GM13976 (cell line): ENCODE data around the gene DDR1.

Source experiments
- DNase-seq: peaks from one replicate; pipeline ENCODE4 v3.0.0; 2012; ENCODE audit warnings: low spot score
- CTCF ChIP-seq: IDR thresholded peaks from 2 replicates; pipeline ENCODE4 v1.5.1; 2012; ENCODE audit warnings: borderline replicate concordance, mild to moderate bottlenecking; ENCODE audit not compliant: insufficient read depth; ENCODE audit errors: extremely low read depth, missing control alignments, control extremely low read depth
- in situ Hi-C: fragments of 300-500 bp; cut with MboI; formaldehyde crosslinking; loops from one replicate; pipeline ENCODE4 v1.12.0; 2022; ENCODE audit warnings: low sequenced_read_pairs, mixed read lengths, inconsistent platforms; ENCODE audit not compliant: unreplicated experiment

DDR1 gene

DNA sequence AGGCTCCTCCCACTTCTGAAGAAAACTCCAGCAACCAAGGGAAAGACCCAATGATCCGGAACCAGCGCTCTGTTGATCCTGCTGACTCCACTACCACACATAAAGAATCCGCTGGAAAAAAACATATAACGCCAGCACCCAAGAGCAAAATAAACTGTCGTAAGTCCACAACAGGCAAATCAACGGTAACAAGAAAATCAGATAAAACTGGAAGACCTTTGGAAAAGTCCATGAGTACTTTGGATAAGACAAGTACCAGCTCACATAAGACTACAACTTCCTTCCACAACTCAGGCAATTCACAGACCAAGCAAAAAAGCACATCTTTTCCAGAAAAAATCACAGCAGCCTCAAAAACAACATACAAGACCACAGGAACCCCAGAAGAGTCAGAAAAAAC lies 64.5 kb downstream of the DDR1 start:
- no peak for TF ChIP-seq CTCF
- in situ Hi-C loops: no loop called here

More for the DNA sequence above, 64.5 kb downstream of the DDR1 start:
- no peak for DNase-seq
